ENCODE results near the gene ARSB.

GRCh38 chr5:78985725-78986223 is 664 bp upstream of the ARSB start:
- TF ChIP-seq CTCF (IDR thresholded peaks at IDR 0.05) (no peak), POLR2A (IDR thresholded peaks at IDR 0.05) (no peak)

Data from gastroesophageal sphincter (tissue), 3 donors.